ENCODE measurements around the gene FAN1.
"Not testable (repeated sequence)": the region's sequence is repeated elsewhere in the genome, so short reads cannot be mapped to it uniquely, and the experiment has no call there.

Gene FAN1
- total RNA-seq: 61.0 to 82.7 (median 77.3) reads per million in 3 donors

GRCh38 chr15:30903497-30904187 is at the start of gene FAN1:
Gene FAN1, plus strand, starts transcription at chr15:30903915. Its CDS starts 749 bp downstream, at chr15:30904664.
- Histone ChIP-seq H3K36me3 (ENCODE audit: control insufficient read depth, insufficient read depth, low read length) (peaks cover 4% of the 10 kb centered on the region), H3K27me3 (replicated peaks; ENCODE audit: control insufficient read depth, insufficient read depth, low read length, poor library complexity, severe bottlenecking) (no peaks in the 10 kb centered on the region), H3K9me3 (ENCODE audit: control insufficient read depth, low read length) (no peaks in the 10 kb centered on the region), H3K27ac (ENCODE audit: insufficient read depth, low read length, poor library complexity, severe bottlenecking) (peak within 1 kb of the TSS; percentile 38), H3K4me3 (ENCODE audit: insufficient read depth, low read depth, low read length, poor library complexity, severe bottlenecking) (peak within 1 kb of the TSS; percentile 69), H3K4me1 (ENCODE audit: control insufficient read depth, insufficient read depth, low read length, poor library complexity, severe bottlenecking) (peaks cover 3% of the 10 kb centered on the region)
- DNase-seq: peak; percentile 45 to 66 (median 56)

DNA sequence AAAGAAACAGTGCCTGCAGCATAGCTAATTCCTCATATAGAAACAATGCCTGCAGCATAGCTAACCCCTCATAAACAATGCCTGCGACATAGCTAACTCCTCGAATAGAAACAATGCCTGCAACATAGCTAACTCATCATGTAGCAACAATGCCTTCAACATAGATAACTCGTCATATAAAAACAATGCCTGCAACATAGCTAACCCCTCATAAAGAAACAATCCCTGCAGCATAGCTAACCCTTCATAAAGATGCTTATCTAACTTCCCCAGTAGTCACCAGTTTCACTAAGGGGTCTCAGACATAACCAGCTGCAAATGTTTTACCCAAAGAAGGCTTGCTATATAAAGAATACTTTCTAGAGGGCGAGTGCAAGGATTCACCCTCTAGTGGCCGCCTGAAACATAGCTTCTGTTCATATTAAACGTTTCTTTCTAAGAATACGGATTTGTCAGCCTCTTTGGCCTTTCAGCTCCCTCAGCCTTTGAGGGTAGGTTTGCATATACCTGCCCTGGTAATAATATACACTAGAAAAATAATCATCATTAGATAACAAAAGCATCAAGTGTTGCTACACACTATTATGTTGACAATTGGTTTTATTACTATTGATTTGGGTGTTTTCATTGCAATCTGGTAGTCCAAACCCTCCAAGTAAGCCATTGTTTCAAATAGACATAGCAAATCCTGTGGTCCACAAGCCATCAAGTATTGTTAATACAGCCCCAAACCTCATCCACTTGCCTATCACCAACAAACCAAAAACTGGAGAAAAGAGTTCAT is 44.4 kb upstream of the FAN1 start:
- Histone ChIP-seq H3K27me3 (replicated peaks; ENCODE audit: control insufficient read depth, insufficient read depth, low read length, poor library complexity, severe bottlenecking) (no peaks in the 10 kb centered on the region), H3K9me3 (ENCODE audit: control insufficient read depth, low read length) (no peaks in the 10 kb centered on the region), H3K4me3 (ENCODE audit: insufficient read depth, low read depth, low read length, poor library complexity, severe bottlenecking) (no peak overlapping the region), H3K27ac (ENCODE audit: insufficient read depth, low read length, poor library complexity, severe bottlenecking) (no peak overlapping the region), H3K4me1 (ENCODE audit: control insufficient read depth, insufficient read depth, low read length, poor library complexity, severe bottlenecking) (no peaks in the 10 kb centered on the region), H3K36me3 (ENCODE audit: control insufficient read depth, insufficient read depth, low read length) (no peaks in the 10 kb centered on the region)
- DNase-seq: no peak

DNA sequence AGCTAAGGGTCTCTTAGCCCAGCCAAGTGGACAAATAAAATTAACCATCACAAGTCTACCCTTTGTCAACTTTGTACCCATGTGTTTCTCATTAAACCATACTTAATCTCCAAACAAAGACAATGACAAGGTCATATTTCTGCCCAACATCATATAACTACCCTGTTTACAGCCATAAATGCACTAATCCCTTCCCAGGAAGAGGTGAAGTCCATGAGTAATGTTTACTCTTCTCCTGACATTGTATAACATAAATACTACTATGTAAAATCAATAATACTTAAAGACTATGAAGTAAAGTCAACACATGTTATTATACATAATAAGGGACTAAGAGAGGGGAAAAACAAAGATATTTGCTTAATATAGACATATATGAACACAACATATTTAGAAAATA is 38.5 kb upstream of the FAN1 start:
- Histone ChIP-seq H3K4me3 (ENCODE audit: insufficient read depth, low read depth, low read length, poor library complexity, severe bottlenecking) (no peak overlapping the region), H3K36me3 (ENCODE audit: control insufficient read depth, insufficient read depth, low read length) (no peaks in the 10 kb centered on the region), H3K9me3 (ENCODE audit: control insufficient read depth, low read length) (no peaks in the 10 kb centered on the region), H3K4me1 (ENCODE audit: control insufficient read depth, insufficient read depth, low read length, poor library complexity, severe bottlenecking) (no peaks in the 10 kb centered on the region), H3K27me3 (replicated peaks; ENCODE audit: control insufficient read depth, insufficient read depth, low read length, poor library complexity, severe bottlenecking) (no peaks in the 10 kb centered on the region), H3K27ac (ENCODE audit: insufficient read depth, low read length, poor library complexity, severe bottlenecking) (no peak overlapping the region)
- no peak for DNase-seq

DNA sequence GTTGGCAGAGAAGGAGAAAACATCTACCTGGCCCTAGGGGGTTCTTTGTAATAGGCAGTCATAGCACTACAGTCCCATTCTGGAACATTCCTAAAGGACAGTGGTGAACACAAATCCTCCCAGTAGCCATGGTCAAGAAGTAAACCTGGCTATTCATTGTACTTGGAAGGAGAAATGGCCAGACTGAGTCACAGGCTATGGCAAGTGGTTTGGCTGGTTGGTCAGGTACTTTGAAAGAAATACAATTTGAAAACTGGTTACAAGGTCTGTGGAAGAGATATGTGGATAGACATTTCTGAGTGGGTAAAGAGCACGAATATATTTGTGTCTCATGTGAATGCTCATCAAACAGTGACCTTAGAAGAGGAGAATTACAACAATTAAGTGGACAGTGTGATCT is 33.0 kb upstream of the FAN1 start:
- no peak overlapping the region for H3K27ac ChIP-seq (ENCODE audit: insufficient read depth, low read length, poor library complexity, severe bottlenecking)

DNA sequence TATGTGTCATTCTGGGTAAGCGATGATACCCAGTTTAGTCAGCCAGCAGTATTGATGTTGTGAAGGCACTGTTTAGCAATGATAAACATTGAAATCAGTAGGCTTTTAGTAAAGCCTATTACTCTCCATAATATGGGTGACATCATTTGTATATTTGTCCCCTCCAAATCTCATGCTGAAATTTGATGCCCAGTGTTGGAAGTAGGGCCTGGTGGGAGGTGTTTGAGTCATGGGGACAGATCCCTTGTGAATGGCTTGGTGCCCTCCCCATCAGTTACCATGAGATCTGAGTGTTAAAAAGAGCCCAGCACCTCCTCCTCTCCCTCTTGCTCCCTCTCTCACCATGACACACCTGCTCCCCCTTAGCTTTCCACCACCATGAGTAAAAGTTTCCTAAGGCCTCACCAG is 31.4 kb upstream of the FAN1 start:
- H3K36me3 ChIP-seq (ENCODE audit: control insufficient read depth, insufficient read depth, low read length): no peaks in the 10 kb centered on the region
- no peaks in the 10 kb centered on the region for H3K9me3 ChIP-seq (ENCODE audit: control insufficient read depth, low read length)
- no peaks in the 10 kb centered on the region for H3K4me1 ChIP-seq (ENCODE audit: control insufficient read depth, insufficient read depth, low read length, poor library complexity, severe bottlenecking)
- no peak overlapping the region for H3K27ac ChIP-seq (ENCODE audit: insufficient read depth, low read length, poor library complexity, severe bottlenecking)
- H3K27me3 ChIP-seq (replicated peaks; ENCODE audit: control insufficient read depth, insufficient read depth, low read length, poor library complexity, severe bottlenecking): no peaks in the 10 kb centered on the region
- no peak for DNase-seq
- no peak overlapping the region for H3K4me3 ChIP-seq (ENCODE audit: insufficient read depth, low read depth, low read length, poor library complexity, severe bottlenecking)

More for the DNA sequence above, 33.0 kb upstream of the FAN1 start:
- H3K4me3 ChIP-seq (ENCODE audit: insufficient read depth, low read depth, low read length, poor library complexity, severe bottlenecking): no peak overlapping the region
- no peaks in the 10 kb centered on the region for H3K27me3 ChIP-seq (replicated peaks; ENCODE audit: control insufficient read depth, insufficient read depth, low read length, poor library complexity, severe bottlenecking)
- no peaks in the 10 kb centered on the region for H3K36me3 ChIP-seq (ENCODE audit: control insufficient read depth, insufficient read depth, low read length)
- H3K9me3 ChIP-seq (ENCODE audit: control insufficient read depth, low read length): no peaks in the 10 kb centered on the region
- no peak for DNase-seq
- no peaks in the 10 kb centered on the region for H3K4me1 ChIP-seq (ENCODE audit: control insufficient read depth, insufficient read depth, low read length, poor library complexity, severe bottlenecking)

- Histone ChIP-seq H3K27ac (ENCODE audit: insufficient read depth, low read length, poor library complexity, severe bottlenecking) (no peak overlapping the region), H3K36me3 (ENCODE audit: control insufficient read depth, insufficient read depth, low read length) (no peaks in the 10 kb centered on the region), H3K4me3 (ENCODE audit: insufficient read depth, low read depth, low read length, poor library complexity, severe bottlenecking) (no peak overlapping the region), H3K27me3 (replicated peaks; ENCODE audit: control insufficient read depth, insufficient read depth, low read length, poor library complexity, severe bottlenecking) (no peaks in the 10 kb centered on the region), H3K9me3 (ENCODE audit: control insufficient read depth, low read length) (no peaks in the 10 kb centered on the region), H3K4me1 (ENCODE audit: control insufficient read depth, insufficient read depth, low read length, poor library complexity, severe bottlenecking) (no peaks in the 10 kb centered on the region)
- DNase-seq: no peak
Observed at GRCh38 chr15:30877070-30877469, 26.6 kb upstream of the FAN1 start.

- H3K27ac ChIP-seq (ENCODE audit: insufficient read depth, low read length, poor library complexity, severe bottlenecking): no peak overlapping the region
- H3K4me1 ChIP-seq (ENCODE audit: control insufficient read depth, insufficient read depth, low read length, poor library complexity, severe bottlenecking): no peaks in the 10 kb centered on the region
- no peaks in the 10 kb centered on the region for H3K27me3 ChIP-seq (replicated peaks; ENCODE audit: control insufficient read depth, insufficient read depth, low read length, poor library complexity, severe bottlenecking)
- no peak for DNase-seq
- H3K9me3 ChIP-seq (ENCODE audit: control insufficient read depth, low read length): no peaks in the 10 kb centered on the region
- no peak overlapping the region for H3K4me3 ChIP-seq (ENCODE audit: insufficient read depth, low read depth, low read length, poor library complexity, severe bottlenecking)
- no peaks in the 10 kb centered on the region for H3K36me3 ChIP-seq (ENCODE audit: control insufficient read depth, insufficient read depth, low read length)
Observed at GRCh38 chr15:30878515-30878914, 25.2 kb upstream of the FAN1 start.

- DNase-seq: no peak
- no peak overlapping the region for H3K4me3 ChIP-seq (ENCODE audit: insufficient read depth, low read depth, low read length, poor library complexity, severe bottlenecking)
- no peaks in the 10 kb centered on the region for H3K9me3 ChIP-seq (ENCODE audit: control insufficient read depth, low read length)
- no peaks in the 10 kb centered on the region for H3K27me3 ChIP-seq (replicated peaks; ENCODE audit: control insufficient read depth, insufficient read depth, low read length, poor library complexity, severe bottlenecking)
- no peak overlapping the region for H3K27ac ChIP-seq (ENCODE audit: insufficient read depth, low read length, poor library complexity, severe bottlenecking)
- no peaks in the 10 kb centered on the region for H3K36me3 ChIP-seq (ENCODE audit: control insufficient read depth, insufficient read depth, low read length)
- no peaks in the 10 kb centered on the region for H3K4me1 ChIP-seq (ENCODE audit: control insufficient read depth, insufficient read depth, low read length, poor library complexity, severe bottlenecking)
Observed at GRCh38 chr15:30882849-30883433, 20.8 kb upstream of the FAN1 start.

- H3K4me3 ChIP-seq (ENCODE audit: insufficient read depth, low read depth, low read length, poor library complexity, severe bottlenecking); H3K27ac ChIP-seq (ENCODE audit: insufficient read depth, low read length, poor library complexity, severe bottlenecking); H3K27me3 ChIP-seq (replicated peaks; ENCODE audit: control insufficient read depth, insufficient read depth, low read length, poor library complexity, severe bottlenecking); H3K9me3 ChIP-seq (ENCODE audit: control insufficient read depth, low read length); H3K4me1 ChIP-seq (ENCODE audit: control insufficient read depth, insufficient read depth, low read length, poor library complexity, severe bottlenecking); DNase-seq; H3K36me3 ChIP-seq (ENCODE audit: control insufficient read depth, insufficient read depth, low read length): not testable (repeated sequence)
Observed at GRCh38 chr15:30883666-30884065, 20.0 kb upstream of the FAN1 start.

DNA sequence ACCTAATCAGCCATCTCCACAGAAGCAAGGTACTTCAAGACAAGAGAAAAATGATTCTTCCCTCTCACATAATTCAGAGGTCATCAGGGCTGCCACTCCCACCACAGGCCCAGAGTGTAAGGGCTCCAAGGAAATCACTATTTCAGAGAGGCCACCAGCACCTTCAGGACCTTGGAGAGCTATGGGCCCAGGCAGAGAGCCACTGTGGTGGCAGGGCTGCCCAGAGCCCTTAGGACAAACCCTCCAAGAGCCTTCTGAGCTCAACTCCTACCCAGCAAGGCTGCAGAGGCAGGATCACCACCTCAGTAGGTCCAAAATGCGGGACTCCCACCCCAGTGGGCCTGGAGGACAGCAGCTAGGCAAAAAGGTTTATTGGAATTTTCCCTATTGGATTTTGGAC is 17.9 kb upstream of the FAN1 start:
- Histone ChIP-seq H3K27ac (ENCODE audit: insufficient read depth, low read length, poor library complexity, severe bottlenecking) (no peak overlapping the region), H3K27me3 (replicated peaks; ENCODE audit: control insufficient read depth, insufficient read depth, low read length, poor library complexity, severe bottlenecking) (no peaks in the 10 kb centered on the region), H3K4me1 (ENCODE audit: control insufficient read depth, insufficient read depth, low read length, poor library complexity, severe bottlenecking) (no peaks in the 10 kb centered on the region), H3K9me3 (ENCODE audit: control insufficient read depth, low read length) (no peaks in the 10 kb centered on the region), H3K36me3 (ENCODE audit: control insufficient read depth, insufficient read depth, low read length) (no peaks in the 10 kb centered on the region), H3K4me3 (ENCODE audit: insufficient read depth, low read depth, low read length, poor library complexity, severe bottlenecking) (no peak overlapping the region)
- DNase-seq: no peak
